HG03457 (cell line): Measurements from ENCODE around the gene ITGB6.
A peak's percentile ranks its signal among the peaks of the same experiment; 100 is the strongest.

ENCODE experiments used
- ATAC-seq: cut with Tn5 transposase; IDR thresholded peaks from one replicate; pipeline ENCODE4 v1.9.1; 2021; ENCODE audit warnings: moderate number of reproducible peaks; ENCODE audit not compliant: unreplicated experiment

Gene ITGB6

GRCh38 chr2:160199683-160200389, at the start of gene ITGB6:
TSS of gene ITGB6 (minus strand) at chr2:160200272. CDS start at chr2:160200063, 209 bp downstream.
- ATAC-seq = no peak

- no peak for ATAC-seq
These were observed 47.4 kb upstream of the ITGB6 start for GRCh38 chr2:160247296-160248035.

- ATAC-seq = no peak
These were observed 46.3 kb upstream of the ITGB6 start for GRCh38 chr2:160246356-160246755.

- ATAC-seq = no peak
These were observed 45.6 kb upstream of the ITGB6 start for GRCh38 chr2:160245614-160246155.

GRCh38 chr2:160242893-160243564, 43.0 kb upstream of the ITGB6 start:
- ATAC-seq = no peak

GRCh38 chr2:160241251-160242137, 41.4 kb upstream of the ITGB6 start:
- no peak for ATAC-seq

- no peak for ATAC-seq
These were observed 39.4 kb upstream of the ITGB6 start for GRCh38 chr2:160239436-160239835.

- ATAC-seq = no peak
These were observed 38.3 kb upstream of the ITGB6 start for GRCh38 chr2:160238392-160238791.

GRCh38 chr2:160232905-160233475, 32.9 kb upstream of the ITGB6 start:
- ATAC-seq = no peak

GRCh38 chr2:160229591-160229990, 29.5 kb upstream of the ITGB6 start:
- no peak for ATAC-seq

GRCh38 chr2:160228141-160228917, 28.3 kb upstream of the ITGB6 start:
- no peak for ATAC-seq

- ATAC-seq = no peak
These were observed 27.3 kb upstream of the ITGB6 start for GRCh38 chr2:160227293-160227915.

- ATAC-seq = no peak
These were observed 26.3 kb upstream of the ITGB6 start for GRCh38 chr2:160226367-160226766.

- ATAC-seq = no peak
These were observed 25.6 kb upstream of the ITGB6 start for GRCh38 chr2:160225722-160226121.

GRCh38 chr2:160224507-160224906, 24.4 kb upstream of the ITGB6 start:
- no peak for ATAC-seq

- ATAC-seq = peak; percentile 96
These were observed 24.0 kb upstream of the ITGB6 start for GRCh38 chr2:160224060-160224459.

GRCh38 chr2:160223560-160223959, 23.5 kb upstream of the ITGB6 start:
- no peak for ATAC-seq

GRCh38 chr2:160222546-160223283, 22.6 kb upstream of the ITGB6 start:
- ATAC-seq = no peak
